Measurements from ENCODE around the gene TMEM213. TPM values are rescaled to one million over a fixed set of nuclear protein-coding genes. Genes with fewer than 3 reads are reported as not detected.

The TMEM213 gene
- total RNA-seq, 1 experiment from 2014 or later, result not detected

- H4K20me1 ChIP-seq (ENCODE audit: insufficient read depth), result no peaks in the 10 kb centered on the region
- no peak overlapping the region for H3K9ac ChIP-seq (ENCODE audit: low read length)
- TF ChIP-seq POLR2A (IDR thresholded peaks at IDR 0.05; ENCODE audit: borderline replicate concordance, extremely low read depth, insufficient read depth, insufficient read length) (no peak), ZFX (IDR thresholded peaks at IDR 0.05) (no peak), EZH2phosphoT487 (IDR thresholded peaks at IDR 0.05; ENCODE audit: borderline replicate concordance) (no peak), POLR2AphosphoS5 (IDR thresholded peaks at IDR 0.05; ENCODE audit: low read depth, low read length) (no peak), FOSL1 (IDR thresholded peaks at IDR 0.05; ENCODE audit: low read depth) (no peak), ZBTB33 (IDR thresholded peaks at IDR 0.05; ENCODE audit: extremely low read depth, insufficient replicate concordance, low read length) (no peak), MAX (IDR thresholded peaks at IDR 0.05) (no peak), TCF7L2 (IDR thresholded peaks at IDR 0.05; ENCODE audit: borderline replicate concordance, extremely low read depth, insufficient read depth, insufficient read length) (no peak), EZH2 (IDR thresholded peaks at IDR 0.05) (no peak), CEBPB (IDR thresholded peaks at IDR 0.05; ENCODE audit: low read depth) (no peak), JUND (IDR thresholded peaks at IDR 0.05) (no peak), REST (IDR thresholded peaks at IDR 0.05; ENCODE audit: low read depth) (no peak), ZNF274 (IDR thresholded peaks at IDR 0.05; ENCODE audit: low read depth, low read length) (no peak), CBX3 (IDR thresholded peaks at IDR 0.05; ENCODE audit: low read depth) (no peak)
- DNase-seq (ENCODE audit: low read depth, low spot score), result no peak
- H3K4me1 ChIP-seq (ENCODE audit: control insufficient read depth in 1 of 2, insufficient read depth in 2 of 2, low read length in 2 of 2), result no peaks in the 10 kb centered on the region
- H3K27me3 ChIP-seq (ENCODE audit: insufficient read depth, low read length), result no peaks in the 10 kb centered on the region
- H3K9me3 ChIP-seq (ENCODE audit: control insufficient read depth in 1 of 2, insufficient read depth in 1 of 2, low read depth in 1 of 2, low read length in 2 of 2), result no peaks in the 10 kb centered on the region
- no peak for ATAC-seq
- ChIA-PET POLR2A (no interaction called here), RAD21 (ENCODE audit: low non-redundant PET in 1 of 2, low total read pairs in 2 of 2, uncharacterized antibody in 2 of 2, unreplicated experiment in 2 of 2) (no interaction called here), CTCF (no interaction called here)
- H3K79me2 ChIP-seq (ENCODE audit: insufficient read depth, low read length), result no peaks in the 10 kb centered on the region
- H2AFZ ChIP-seq (ENCODE audit: low read depth, low read length, poor library complexity, severe bottlenecking), result no peak overlapping the region
- H3K9me2 ChIP-seq (ENCODE audit: insufficient read depth), result no peaks in the 10 kb centered on the region
- no peak overlapping the region for H3K27ac ChIP-seq (ENCODE audit: low read depth, low read length)
- intact Hi-C loops (cut with micrococcal nuclease), result no loop called here
- BruUV-seq (replicated peaks), result no TSS peak
- H3K4me3 ChIP-seq (replicated peaks in 1 of 2; ENCODE audit: low read depth in 1 of 2, low read length in 2 of 2), result no peak overlapping the region
- H3K4me2 ChIP-seq (ENCODE audit: low read length), result no peak overlapping the region
- H3K36me3 ChIP-seq (ENCODE audit: control insufficient read depth in 1 of 2, insufficient read depth in 2 of 2, low read length in 2 of 2), result no peaks in the 10 kb centered on the region
Measured at GRCh38 chr7:138813945-138814344, 16.2 kb downstream of the TMEM213 start.
